Measurements from ENCODE around the gene ZMYND8.
"Not testable (repeated sequence)": the region's sequence is repeated elsewhere in the genome, so short reads cannot be mapped to it uniquely, and the experiment has no call there.

Gene ZMYND8

GRCh38 chr20:47222468-47223119 lies 133.9 kb downstream of the ZMYND8 start:
- DNase-seq, result no peak

GRCh38 chr20:47221036-47221625 lies 135.4 kb downstream of the ZMYND8 start:
- DNase-seq, result no peak

- DNase-seq, result peak; percentile 76
Observed at GRCh38 chr20:47220161-47220582, 136.3 kb downstream of the ZMYND8 start.

- DNase-seq, result no peak
Observed at GRCh38 chr20:47217482-47218446, 138.7 kb downstream of the ZMYND8 start.

- no peak for DNase-seq
Observed at GRCh38 chr20:47216819-47217410, 139.6 kb downstream of the ZMYND8 start.

GRCh38 chr20:47215653-47216397 lies 140.7 kb downstream of the ZMYND8 start:
- no peak for DNase-seq

GRCh38 chr20:47213966-47214365 lies 142.5 kb downstream of the ZMYND8 start:
- DNase-seq, result no peak

- DNase-seq, result no peak
Observed at GRCh38 chr20:47212606-47213207, 143.8 kb downstream of the ZMYND8 start.

GRCh38 chr20:47211036-47211435 lies 145.5 kb downstream of the ZMYND8 start:
- DNase-seq, result no peak

GRCh38 chr20:47210470-47210869 lies 146.0 kb downstream of the ZMYND8 start:
- DNase-seq, result no peak

- no peak for DNase-seq
Observed at GRCh38 chr20:47209982-47210381, 146.5 kb downstream of the ZMYND8 start.

GRCh38 chr20:47208534-47209174 lies 147.8 kb downstream of the ZMYND8 start:
- no peak for DNase-seq

GRCh38 chr20:47206962-47207641 lies 149.4 kb downstream of the ZMYND8 start:
- no peak for DNase-seq

GRCh38 chr20:47206552-47206951 lies 149.9 kb downstream of the ZMYND8 start:
- DNase-seq, result not testable (repeated sequence)

GRCh38 chr20:47205577-47206123 lies 150.8 kb downstream of the ZMYND8 start:
- no peak for DNase-seq

GRCh38 chr20:47204850-47205122 lies 151.7 kb downstream of the ZMYND8 start:
- not testable (repeated sequence) for DNase-seq

GRCh38 chr20:47204008-47204849 lies 152.3 kb downstream of the ZMYND8 start:
- DNase-seq, result no peak

- no peak for DNase-seq
Observed at GRCh38 chr20:47202733-47203667, 153.5 kb downstream of the ZMYND8 start.

Data from stimulated activated CD8-positive, alpha-beta memory T cell treated with anti-CD3 and anti-CD28 coated beads, Interleukin-4, amount 100 ng/mL, for 48 hours (primary cell).